ENCODE data around the gene PCSK2.

The PCSK2 gene

DNA sequence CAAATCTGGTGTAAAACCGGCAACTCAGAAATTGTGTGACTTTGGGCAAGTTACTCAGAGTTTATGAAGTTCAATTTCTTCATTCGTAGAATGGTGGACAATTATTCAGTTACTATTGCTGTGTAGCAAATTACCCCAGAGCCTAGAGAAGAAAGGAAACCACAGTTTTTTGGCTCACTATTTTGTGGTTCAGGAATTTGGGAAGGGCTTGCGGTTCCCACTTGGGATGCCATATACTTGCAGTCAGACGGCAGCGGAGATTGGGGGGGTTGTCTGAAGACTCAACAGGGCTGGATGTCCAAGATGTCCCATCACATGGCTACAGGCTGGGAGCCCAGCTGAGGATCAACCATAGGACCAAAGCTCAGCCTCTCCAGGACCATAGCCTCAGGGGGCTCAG lies 108.1 kb downstream of the PCSK2 start:
- Histone ChIP-seq H2BK5ac (ENCODE audit: low read depth, low read length, poor library complexity) (no peak overlapping the region), H2AFZ (ENCODE audit: insufficient read depth, low read length, poor library complexity) (no peak overlapping the region), H3K36me3 (ENCODE audit: control insufficient read depth in 1 of 2, insufficient read depth in 2 of 2, low read length in 2 of 2) (no peaks in the 10 kb centered on the region), H3K27ac (ENCODE audit: low read depth, low read length) (no peak overlapping the region), H3K27me3 (ENCODE audit: insufficient read depth, low read length) (no peaks in the 10 kb centered on the region), H3K18ac (ENCODE audit: low read length) (no peak overlapping the region), H4K8ac (ENCODE audit: low read depth, low read length) (no peak overlapping the region), H4K91ac (ENCODE audit: low read depth, low read length) (no peak overlapping the region), H3K79me1 (ENCODE audit: low read length) (no peaks in the 10 kb centered on the region), H2BK12ac (ENCODE audit: low read length) (no peak overlapping the region), H3K9me3 (ENCODE audit: insufficient read depth, low read depth, low read length) (no peaks in the 10 kb centered on the region), H3K14ac (ENCODE audit: low read length) (no peak overlapping the region), H3K23ac (ENCODE audit: low read length) (no peak overlapping the region), H2BK120ac (ENCODE audit: insufficient read depth, low read length, poor library complexity) (no peak overlapping the region), H2AK5ac (ENCODE audit: low read length) (no peak overlapping the region), H3K4me2 (ENCODE audit: low read length) (no peak overlapping the region), H4K12ac (ENCODE audit: low read depth, low read length) (no peak overlapping the region), H3K4me1 (ENCODE audit: control insufficient read depth in 1 of 2, insufficient read depth in 2 of 2, low read length in 2 of 2) (no peaks in the 10 kb centered on the region), H3K9ac (ENCODE audit: low read length) (no peak overlapping the region), H3K79me2 (ENCODE audit: control insufficient read depth, insufficient read depth, low read length, poor library complexity) (no peaks in the 10 kb centered on the region), H3K4ac (ENCODE audit: low read depth, low read length) (no peak overlapping the region), H3K4me3 (ENCODE audit: low read depth, low read length) (no peak overlapping the region)
- WGBS (ENCODE audit: extremely low coverage, insufficient coverage, insufficient read length) = no CpG with 5 or more reads among the region's 5 CpGs
- DNase-seq = no peak

GRCh38 chr20:17339000-17339399 lies 112.2 kb downstream of the PCSK2 start:
- no peak overlapping the region for H4K91ac ChIP-seq (ENCODE audit: low read depth, low read length)

DNA sequence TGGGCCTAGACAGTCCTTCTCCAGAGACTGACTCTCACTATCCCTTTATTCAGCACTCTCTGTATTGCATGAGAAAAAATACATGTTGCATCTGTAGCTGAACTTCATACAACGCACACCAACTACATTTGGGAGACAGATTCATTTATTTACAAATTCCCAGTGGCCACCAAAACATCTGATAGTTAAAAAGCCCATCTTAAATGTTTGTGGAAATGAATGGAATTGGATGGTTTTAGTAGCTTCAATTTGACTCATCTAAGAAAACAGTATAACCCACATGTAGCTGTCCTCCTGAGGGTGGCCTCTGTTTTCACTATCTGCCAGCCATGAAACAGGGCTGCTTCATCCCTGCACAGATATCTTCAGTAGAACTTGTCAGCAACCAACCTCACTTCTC lies 116.3 kb downstream of the PCSK2 start:
- H3K14ac ChIP-seq (ENCODE audit: low read length) = no peak overlapping the region
- H3K27me3 ChIP-seq (ENCODE audit: insufficient read depth, low read length) = no peaks in the 10 kb centered on the region
- no peak overlapping the region for H2AK5ac ChIP-seq (ENCODE audit: low read length)
- H3K9ac ChIP-seq (ENCODE audit: low read length) = no peak overlapping the region
- H3K4me2 ChIP-seq (ENCODE audit: low read length) = no peak overlapping the region
- no peaks in the 10 kb centered on the region for H3K9me3 ChIP-seq (ENCODE audit: insufficient read depth, low read depth, low read length)
- WGBS (ENCODE audit: extremely low coverage, insufficient coverage, insufficient read length) = no CpG with 5 or more reads among the region's 1 CpG
- H3K79me2 ChIP-seq (ENCODE audit: control insufficient read depth, insufficient read depth, low read length, poor library complexity) = no peaks in the 10 kb centered on the region
- no peak overlapping the region for H3K23ac ChIP-seq (ENCODE audit: low read length)
- H3K27ac ChIP-seq (ENCODE audit: low read depth, low read length) = no peak overlapping the region
- no peak overlapping the region for H3K4ac ChIP-seq (ENCODE audit: low read depth, low read length)
- H4K8ac ChIP-seq (ENCODE audit: low read depth, low read length) = no peak overlapping the region
- no peak for DNase-seq
- no peaks in the 10 kb centered on the region for H3K79me1 ChIP-seq (ENCODE audit: low read length)
- H4K91ac ChIP-seq (ENCODE audit: low read depth, low read length) = no peak overlapping the region
- no peak overlapping the region for H3K18ac ChIP-seq (ENCODE audit: low read length)
- H2BK120ac ChIP-seq (ENCODE audit: insufficient read depth, low read length, poor library complexity) = no peak overlapping the region
- no peaks in the 10 kb centered on the region for H3K4me1 ChIP-seq (ENCODE audit: control insufficient read depth in 1 of 2, insufficient read depth in 2 of 2, low read length in 2 of 2)
- no peak overlapping the region for H4K12ac ChIP-seq (ENCODE audit: low read depth, low read length)
- no peak overlapping the region for H3K4me3 ChIP-seq (ENCODE audit: low read depth, low read length)
- no peak overlapping the region for H2AFZ ChIP-seq (ENCODE audit: insufficient read depth, low read length, poor library complexity)
- no peak overlapping the region for H2BK12ac ChIP-seq (ENCODE audit: low read length)
- H3K36me3 ChIP-seq (ENCODE audit: control insufficient read depth in 1 of 2, insufficient read depth in 2 of 2, low read length in 2 of 2) = no peaks in the 10 kb centered on the region
- H2BK5ac ChIP-seq (ENCODE audit: low read depth, low read length, poor library complexity) = no peak overlapping the region

More at GRCh38 chr20:17339000-17339399, 112.2 kb downstream of the PCSK2 start:
- Histone ChIP-seq H3K4me1 (ENCODE audit: control insufficient read depth in 1 of 2, insufficient read depth in 2 of 2, low read length in 2 of 2) (no peaks in the 10 kb centered on the region), H3K9ac (ENCODE audit: low read length) (no peak overlapping the region), H3K9me3 (ENCODE audit: insufficient read depth, low read depth, low read length) (no peaks in the 10 kb centered on the region), H3K27ac (ENCODE audit: low read depth, low read length) (no peak overlapping the region), H3K79me2 (ENCODE audit: control insufficient read depth, insufficient read depth, low read length, poor library complexity) (no peaks in the 10 kb centered on the region), H2BK12ac (ENCODE audit: low read length) (no peak overlapping the region), H3K27me3 (ENCODE audit: insufficient read depth, low read length) (no peaks in the 10 kb centered on the region), H3K23ac (ENCODE audit: low read length) (no peak overlapping the region), H3K36me3 (ENCODE audit: control insufficient read depth in 1 of 2, insufficient read depth in 2 of 2, low read length in 2 of 2) (no peaks in the 10 kb centered on the region), H3K79me1 (ENCODE audit: low read length) (no peaks in the 10 kb centered on the region), H2AK5ac (ENCODE audit: low read length) (no peak overlapping the region), H3K4me3 (ENCODE audit: low read depth, low read length) (no peak overlapping the region), H4K12ac (ENCODE audit: low read depth, low read length) (no peak overlapping the region), H3K14ac (ENCODE audit: low read length) (no peak overlapping the region), H2BK120ac (ENCODE audit: insufficient read depth, low read length, poor library complexity) (no peak overlapping the region), H2AFZ (ENCODE audit: insufficient read depth, low read length, poor library complexity) (no peak overlapping the region), H3K18ac (ENCODE audit: low read length) (no peak overlapping the region), H3K4me2 (ENCODE audit: low read length) (no peak overlapping the region), H3K4ac (ENCODE audit: low read depth, low read length) (no peak overlapping the region), H2BK5ac (ENCODE audit: low read depth, low read length, poor library complexity) (no peak overlapping the region), H4K8ac (ENCODE audit: low read depth, low read length) (no peak overlapping the region)
- no peak for DNase-seq
- WGBS (ENCODE audit: extremely low coverage, insufficient coverage, insufficient read length) = no CpG with 5 or more reads among the region's 6 CpGs

GRCh38 chr20:17343656-17344452 lies 117.0 kb downstream of the PCSK2 start:
- Histone ChIP-seq H3K79me2 (ENCODE audit: control insufficient read depth, insufficient read depth, low read length, poor library complexity) (no peaks in the 10 kb centered on the region), H3K79me1 (ENCODE audit: low read length) (no peaks in the 10 kb centered on the region), H4K91ac (ENCODE audit: low read depth, low read length) (no peak overlapping the region), H2BK5ac (ENCODE audit: low read depth, low read length, poor library complexity) (no peak overlapping the region), H3K36me3 (ENCODE audit: control insufficient read depth in 1 of 2, insufficient read depth in 2 of 2, low read length in 2 of 2) (no peaks in the 10 kb centered on the region), H3K4me3 (ENCODE audit: low read depth, low read length) (no peak overlapping the region), H2AK5ac (ENCODE audit: low read length) (no peak overlapping the region), H2AFZ (ENCODE audit: insufficient read depth, low read length, poor library complexity) (no peak overlapping the region), H4K12ac (ENCODE audit: low read depth, low read length) (no peak overlapping the region), H3K9me3 (ENCODE audit: insufficient read depth, low read depth, low read length) (no peaks in the 10 kb centered on the region), H3K4ac (ENCODE audit: low read depth, low read length) (no peak overlapping the region), H2BK120ac (ENCODE audit: insufficient read depth, low read length, poor library complexity) (no peak overlapping the region), H3K4me2 (ENCODE audit: low read length) (no peak overlapping the region), H3K4me1 (ENCODE audit: control insufficient read depth in 1 of 2, insufficient read depth in 2 of 2, low read length in 2 of 2) (no peaks in the 10 kb centered on the region), H3K9ac (ENCODE audit: low read length) (no peak overlapping the region), H4K8ac (ENCODE audit: low read depth, low read length) (no peak overlapping the region), H2BK12ac (ENCODE audit: low read length) (no peak overlapping the region), H3K23ac (ENCODE audit: low read length) (no peak overlapping the region), H3K27ac (ENCODE audit: low read depth, low read length) (no peak overlapping the region), H3K27me3 (ENCODE audit: insufficient read depth, low read length) (no peaks in the 10 kb centered on the region), H3K18ac (ENCODE audit: low read length) (no peak overlapping the region), H3K14ac (ENCODE audit: low read length) (no peak overlapping the region)
- no CpG with 5 or more reads among the region's 13 CpGs for WGBS (ENCODE audit: extremely low coverage, insufficient coverage, insufficient read length)
- DNase-seq = no peak
